Measurements from ENCODE around the gene FNIP1. TPM values are rescaled to one million over a fixed set of nuclear protein-coding genes. Genes with fewer than 3 reads are reported as not detected.
"Not testable (repeated sequence)": the region's sequence is repeated elsewhere in the genome, so short reads cannot be mapped to it uniquely, and the experiment has no call there.

FNIP1 gene
- total RNA-seq, result 26.4 to 40.6 TPM (median 38.4 TPM) in 3 replicates
- long read RNA-seq, full-length matches to known transcripts, result 5 of 6 reads
- long read RNA-seq, partial matches to known transcripts, result 0 of 6 reads
- long read RNA-seq, other reads (novel, unspliced or antisense), result 1 of 6 reads

DNA sequence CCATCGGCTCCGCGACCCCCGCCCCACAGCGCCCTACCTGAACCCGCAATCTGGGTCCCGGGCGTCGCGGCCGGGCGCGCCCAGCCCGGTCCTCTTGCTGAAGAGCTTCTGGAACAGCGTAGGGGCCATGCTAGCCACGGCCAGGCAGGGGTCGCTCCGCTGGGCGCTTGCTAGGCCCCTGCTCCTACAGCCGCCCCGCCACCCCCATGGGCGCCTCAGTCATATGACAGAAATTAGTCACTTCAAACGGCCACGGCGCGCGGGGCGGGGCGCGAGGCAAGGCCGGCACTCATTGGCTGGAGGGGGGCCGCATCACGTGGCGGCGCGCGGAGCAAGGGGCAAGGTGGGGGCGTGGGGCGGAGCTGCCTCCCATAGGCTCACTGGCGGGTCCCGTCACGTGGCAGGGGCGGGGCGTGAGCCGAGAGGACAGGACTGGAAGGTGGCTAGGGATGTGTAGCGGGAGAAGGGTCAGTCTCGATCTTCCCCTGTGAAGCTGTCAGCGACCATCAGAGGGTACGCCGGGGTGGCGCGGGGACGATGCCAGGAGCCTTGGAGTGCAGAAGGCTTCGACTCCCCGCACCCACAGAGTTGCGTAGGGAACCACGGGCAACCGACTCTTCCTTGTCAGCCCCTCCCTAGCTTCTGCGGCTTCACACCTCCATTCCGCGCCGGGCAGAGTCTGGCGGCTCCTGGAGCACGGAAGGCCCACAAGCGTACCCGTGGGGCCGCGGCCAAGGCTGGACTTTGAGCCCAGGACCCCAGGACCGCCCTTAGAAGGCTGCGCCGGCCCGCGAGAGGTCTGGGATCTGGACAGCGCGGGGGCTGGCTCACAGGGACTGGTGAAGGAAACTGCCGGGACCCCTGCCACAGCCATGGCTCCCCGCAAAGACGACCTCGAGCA, at the start of gene FNIP1:
FNIP1 (minus strand) TSS at position 225 of the 901 bp plus-strand sequence; CDS start at position 129, 96 bp downstream.
- TF ChIP-seq, protein P1, sequence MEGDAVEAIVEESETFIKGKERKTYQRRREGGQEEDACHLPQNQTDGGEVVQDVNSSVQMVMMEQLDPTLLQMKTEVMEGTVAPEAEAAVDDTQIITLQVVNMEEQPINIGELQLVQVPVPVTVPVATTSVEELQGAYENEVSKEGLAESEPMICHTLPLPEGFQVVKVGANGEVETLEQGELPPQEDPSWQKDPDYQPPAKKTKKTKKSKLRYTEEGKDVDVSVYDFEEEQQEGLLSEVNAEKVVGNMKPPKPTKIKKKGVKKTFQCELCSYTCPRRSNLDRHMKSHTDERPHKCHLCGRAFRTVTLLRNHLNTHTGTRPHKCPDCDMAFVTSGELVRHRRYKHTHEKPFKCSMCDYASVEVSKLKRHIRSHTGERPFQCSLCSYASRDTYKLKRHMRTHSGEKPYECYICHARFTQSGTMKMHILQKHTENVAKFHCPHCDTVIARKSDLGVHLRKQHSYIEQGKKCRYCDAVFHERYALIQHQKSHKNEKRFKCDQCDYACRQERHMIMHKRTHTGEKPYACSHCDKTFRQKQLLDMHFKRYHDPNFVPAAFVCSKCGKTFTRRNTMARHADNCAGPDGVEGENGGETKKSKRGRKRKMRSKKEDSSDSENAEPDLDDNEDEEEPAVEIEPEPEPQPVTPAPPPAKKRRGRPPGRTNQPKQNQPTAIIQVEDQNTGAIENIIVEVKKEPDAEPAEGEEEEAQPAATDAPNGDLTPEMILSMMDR (IDR thresholded peaks at IDR 0.05), result peak; percentile 45
- Mint-ChIP-seq H3K4me1 (ENCODE audit: low read depth) (peaks cover 40% of the 10 kb centered on the region), H3K27ac (ENCODE audit: unreplicated experiment) (peak within 1 kb of the TSS; percentile 98), H3K36me3 (ENCODE audit: low read depth) (peaks cover 2% of the 10 kb centered on the region), H3K4me3 (ENCODE audit: unreplicated experiment) (peak within 1 kb of the TSS; percentile 94), H3K9me3 (ENCODE audit: low read depth) (no peaks in the 10 kb centered on the region), H3K27me3 (ENCODE audit: low read depth) (peaks cover 1% of the 10 kb centered on the region)
- DNase-seq (ENCODE audit: low spot score), result peak; percentile 100

DNA sequence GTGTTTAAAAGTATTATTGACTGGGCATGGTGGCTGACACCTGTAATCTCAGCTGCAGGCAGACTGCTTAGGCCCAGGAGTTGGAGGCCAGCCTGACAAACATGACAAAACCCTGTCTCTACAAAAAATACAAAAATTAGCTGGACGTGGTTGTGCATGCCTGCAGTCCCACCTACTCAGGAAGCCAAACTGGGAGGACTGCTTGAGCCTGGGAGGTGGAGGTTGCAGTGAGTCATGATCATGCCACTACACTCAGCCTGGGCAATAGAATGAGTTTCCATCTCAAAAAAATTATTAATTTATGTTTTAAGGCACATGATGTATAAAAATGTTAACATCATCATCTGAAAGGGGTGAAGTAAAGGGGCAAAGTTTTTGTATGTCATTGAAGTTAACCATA, 49.7 kb upstream of the FNIP1 start:
- H3K4me3 Mint-ChIP-seq (ENCODE audit: unreplicated experiment), result no peak overlapping the region
- DNase-seq (ENCODE audit: low spot score), result no peak
- no peaks in the 10 kb centered on the region for H3K27me3 Mint-ChIP-seq (ENCODE audit: low read depth)
- H3K4me1 Mint-ChIP-seq (ENCODE audit: low read depth), result no peaks in the 10 kb centered on the region
- TF ChIP-seq, protein P1 (IDR thresholded peaks at IDR 0.05), result no peak
- peaks cover 5% of the 10 kb centered on the region for H3K36me3 Mint-ChIP-seq (ENCODE audit: low read depth)
- H3K27ac Mint-ChIP-seq (ENCODE audit: unreplicated experiment), result no peak overlapping the region
- peaks cover 52% of the 10 kb centered on the region for H3K9me3 Mint-ChIP-seq (ENCODE audit: low read depth)

DNA sequence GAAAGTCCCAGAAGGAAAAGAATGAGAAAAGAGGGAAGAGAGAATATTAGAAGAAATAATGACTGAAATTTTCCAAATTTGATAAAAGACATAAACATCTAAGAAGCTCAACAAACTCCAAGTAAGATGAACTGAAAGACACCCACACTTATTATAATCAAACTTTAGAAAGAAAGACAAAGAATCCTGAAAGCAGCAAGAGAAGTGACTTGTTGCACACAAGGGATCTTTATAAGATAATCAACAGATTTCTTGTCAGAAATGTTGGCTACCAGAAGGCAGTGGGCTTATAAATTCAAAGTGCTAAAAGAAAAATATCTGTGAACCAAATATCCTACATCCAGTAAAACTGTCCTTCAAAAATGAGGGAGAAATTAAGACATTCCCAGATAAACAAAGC, 49.0 kb upstream of the FNIP1 start:
- DNase-seq (ENCODE audit: low spot score), result no peak
- Mint-ChIP-seq H3K9me3 (ENCODE audit: low read depth) (peaks cover 52% of the 10 kb centered on the region), H3K27ac (ENCODE audit: unreplicated experiment) (no peak overlapping the region), H3K4me1 (ENCODE audit: low read depth) (no peaks in the 10 kb centered on the region), H3K36me3 (ENCODE audit: low read depth) (peaks cover 5% of the 10 kb centered on the region), H3K4me3 (ENCODE audit: unreplicated experiment) (no peak overlapping the region), H3K27me3 (ENCODE audit: low read depth) (no peaks in the 10 kb centered on the region)
- TF ChIP-seq, protein P1 (IDR thresholded peaks at IDR 0.05), result no peak

DNA sequence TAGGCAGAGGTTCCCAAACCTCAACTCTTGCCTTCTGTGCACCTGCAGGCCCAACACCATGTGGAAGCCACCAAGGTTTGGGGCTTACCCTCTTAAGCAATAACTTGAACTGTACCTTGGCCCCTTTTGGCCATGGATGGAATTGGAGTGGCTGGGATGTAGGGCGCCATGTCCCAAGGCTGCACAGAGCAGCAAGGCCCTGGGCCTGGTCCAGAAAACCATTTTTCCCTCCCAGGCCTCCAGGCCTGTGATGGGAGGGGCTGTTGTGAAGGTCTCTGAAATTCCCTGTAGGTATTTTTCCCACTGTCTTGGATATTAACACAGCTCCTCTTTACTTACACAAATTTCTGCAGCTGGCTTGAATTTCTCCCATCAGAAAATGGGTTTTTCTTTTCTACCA, 46.2 kb upstream of the FNIP1 start:
- H3K27ac Mint-ChIP-seq (ENCODE audit: unreplicated experiment), result not testable (repeated sequence)

DNA sequence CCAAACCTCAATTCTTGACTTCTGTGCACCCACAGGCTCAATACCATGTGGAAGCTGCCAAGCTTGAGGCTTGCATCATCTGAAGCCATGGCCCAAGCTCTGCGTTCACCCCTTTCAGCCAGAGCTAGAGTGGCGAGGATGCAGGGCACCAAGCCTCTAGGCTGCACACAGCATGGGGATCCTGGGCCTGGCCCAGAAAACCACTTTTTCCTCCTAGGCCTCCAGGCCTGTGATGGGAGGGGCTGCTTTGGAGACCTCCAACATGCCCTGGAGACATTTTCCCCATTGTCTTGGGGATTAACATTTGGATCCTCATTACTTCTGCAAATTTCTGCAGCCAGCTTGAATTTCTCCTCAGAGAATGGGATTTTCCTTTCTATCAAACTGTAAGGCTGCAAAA, 35.9 kb upstream of the FNIP1 start:
- H3K4me1 Mint-ChIP-seq (ENCODE audit: low read depth); H3K9me3 Mint-ChIP-seq (ENCODE audit: low read depth); DNase-seq (ENCODE audit: low spot score); H3K27me3 Mint-ChIP-seq (ENCODE audit: low read depth); H3K36me3 Mint-ChIP-seq (ENCODE audit: low read depth); H3K27ac Mint-ChIP-seq (ENCODE audit: unreplicated experiment); H3K4me3 Mint-ChIP-seq (ENCODE audit: unreplicated experiment): not testable (repeated sequence)

More for the DNA sequence above, 46.2 kb upstream of the FNIP1 start:
- peaks cover 58% of the 10 kb centered on the region for H3K9me3 Mint-ChIP-seq (ENCODE audit: low read depth)
- H3K4me1 Mint-ChIP-seq (ENCODE audit: low read depth); H3K36me3 Mint-ChIP-seq (ENCODE audit: low read depth); DNase-seq (ENCODE audit: low spot score); H3K4me3 Mint-ChIP-seq (ENCODE audit: unreplicated experiment); H3K27me3 Mint-ChIP-seq (ENCODE audit: low read depth): not testable (repeated sequence)

DNA sequence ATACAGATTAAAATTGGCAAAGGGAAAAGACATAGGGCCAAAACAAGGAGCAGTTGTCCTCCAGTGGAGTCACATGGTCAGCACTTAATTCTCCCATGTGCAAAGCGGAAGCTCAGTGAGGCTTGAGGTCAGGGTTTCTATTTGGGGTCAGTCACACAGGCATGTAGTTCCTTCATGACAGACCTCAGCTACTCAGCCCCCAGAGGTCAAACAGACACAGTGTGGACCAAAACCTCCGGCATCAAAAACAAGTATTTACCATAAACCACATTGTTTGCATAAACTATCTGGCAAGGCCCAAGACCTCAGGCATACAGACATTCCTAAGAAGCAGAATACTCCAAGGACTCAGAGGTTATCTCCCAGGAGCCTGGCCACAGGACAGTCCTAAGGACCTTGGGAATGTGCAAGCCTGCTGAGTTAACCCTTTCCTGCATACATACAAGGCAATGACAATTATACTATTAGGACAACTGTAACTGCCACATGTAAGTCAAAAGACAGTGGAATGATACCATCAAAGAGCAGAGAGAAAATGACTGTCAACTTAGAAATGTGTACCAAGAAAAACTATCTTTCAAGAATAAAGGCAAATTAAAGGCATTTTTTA, 28.7 kb upstream of the FNIP1 start:
- TF ChIP-seq, protein P1 (IDR thresholded peaks at IDR 0.05), result no peak
- no peak overlapping the region for H3K27ac Mint-ChIP-seq (ENCODE audit: unreplicated experiment)
- no peak for DNase-seq (ENCODE audit: low spot score)
- peaks cover 12% of the 10 kb centered on the region for H3K4me1 Mint-ChIP-seq (ENCODE audit: low read depth)
- H3K27me3 Mint-ChIP-seq (ENCODE audit: low read depth), result peaks cover under 1% of the 10 kb centered on the region
- H3K9me3 Mint-ChIP-seq (ENCODE audit: low read depth), result peaks cover 19% of the 10 kb centered on the region
- H3K4me3 Mint-ChIP-seq (ENCODE audit: unreplicated experiment), result no peak overlapping the region
- no peaks in the 10 kb centered on the region for H3K36me3 Mint-ChIP-seq (ENCODE audit: low read depth)

Measured in chondrocyte (in vitro differentiated cells).